Measurements from ENCODE around the gene TP53TG3.
"Not testable (repeated sequence)": the region's sequence is repeated elsewhere in the genome, so short reads cannot be mapped to it uniquely, and the experiment has no call there.

GRCh38 chr16:32632096-32632495 lies 43.9 kb downstream of the TP53TG3 start:
- not testable (repeated sequence) for TF ChIP-seq CTCF (optimal IDR thresholded peaks at IDR 0.05 in 1 of 3, IDR thresholded peaks at IDR 0.05 in 1 of 3, conservative IDR thresholded peaks at IDR 0.05 in 1 of 3; ENCODE audit: extremely low read depth in 1 of 3, insufficient read depth in 2 of 3, low read length in 3 of 3); EZH2 (IDR thresholded peaks at IDR 0.05; ENCODE audit: low read length)
